NCI-H128 (cell line): ENCODE measurements around the gene UBASH3B.
"Not testable (repeated sequence)": the region's sequence is repeated elsewhere in the genome, so short reads cannot be mapped to it uniquely, and the experiment has no call there.

ENCODE experiments used
- DNase-seq: peaks from one replicate; lab custom pipeline; 2025; ENCODE audit not compliant: unreplicated experiment; lab: John Stamatoyannopoulos, UW

Gene UBASH3B

DNA sequence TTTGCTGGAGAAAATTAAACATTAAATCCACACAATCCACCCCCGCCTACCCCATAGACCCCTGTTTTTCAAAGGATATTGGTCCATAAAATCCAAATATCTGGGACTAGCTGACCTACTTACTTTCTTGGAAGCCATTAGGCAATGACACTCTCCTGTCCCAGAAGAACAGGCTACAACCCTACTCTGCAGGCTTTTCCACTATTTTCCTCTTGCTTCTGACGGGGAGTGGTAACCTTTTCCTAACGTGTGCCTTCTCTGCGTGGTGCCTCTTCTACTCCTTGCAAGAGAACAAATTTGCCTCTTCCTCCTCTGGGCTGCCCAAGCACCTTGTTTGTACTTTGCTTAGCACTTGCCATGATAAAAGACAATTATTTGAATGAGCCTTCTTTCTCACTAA lies 51.6 kb downstream of the UBASH3B start:
- DNase-seq = no peak

DNA sequence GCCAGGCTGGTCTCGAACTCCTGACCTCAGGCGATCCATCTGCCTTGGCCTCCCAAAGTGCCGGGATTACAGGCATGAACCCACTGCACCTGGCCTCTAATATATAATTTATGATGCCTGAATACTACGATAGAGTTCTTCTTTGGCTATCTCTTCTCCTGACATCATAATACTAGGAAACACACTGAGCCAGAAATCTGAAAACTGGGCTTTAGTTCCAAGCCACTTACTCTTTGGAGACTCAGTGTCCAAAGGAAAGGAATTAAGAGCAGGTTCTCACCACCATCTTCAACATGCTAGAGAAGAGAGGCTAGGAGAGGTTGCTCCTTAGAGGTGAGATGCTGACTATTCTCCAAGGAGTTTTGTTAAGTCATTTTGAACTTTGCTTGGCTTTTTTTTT lies 52.4 kb downstream of the UBASH3B start:
- DNase-seq = no peak

DNA sequence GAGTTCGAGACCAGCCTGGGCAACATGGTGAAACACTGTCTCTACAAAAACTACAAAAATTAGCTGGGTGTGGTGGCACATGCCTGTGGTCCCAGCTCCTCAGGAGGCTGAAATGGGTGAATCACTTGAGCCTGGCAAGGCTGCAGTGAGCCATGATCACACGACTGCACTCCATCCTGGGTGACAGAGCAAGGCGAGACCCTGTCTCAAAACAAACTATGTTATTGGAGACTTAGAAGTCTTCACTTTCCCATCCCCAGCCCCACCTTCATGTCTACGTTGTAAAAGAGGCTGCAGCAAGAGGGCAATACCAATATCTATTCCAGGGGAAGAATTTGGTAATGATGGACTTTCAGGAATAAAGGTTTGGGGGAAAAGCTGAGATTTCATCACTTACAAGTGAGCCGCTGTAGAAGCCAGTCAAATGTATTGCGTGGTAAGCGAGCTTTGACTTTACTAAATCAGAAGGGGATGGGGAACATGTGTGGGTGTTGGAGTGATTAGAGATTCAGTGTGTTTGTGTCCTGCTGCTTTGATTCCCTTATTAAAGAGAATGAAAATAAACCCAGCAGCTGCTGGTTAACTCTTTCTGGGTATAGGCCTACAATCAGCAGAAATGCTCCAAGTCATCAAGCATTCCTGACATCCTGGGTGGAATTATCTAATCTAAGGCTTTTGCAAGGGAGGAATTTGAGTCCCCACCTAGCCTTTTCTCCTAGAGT lies 53.7 kb downstream of the UBASH3B start:
- no peak for DNase-seq

DNA sequence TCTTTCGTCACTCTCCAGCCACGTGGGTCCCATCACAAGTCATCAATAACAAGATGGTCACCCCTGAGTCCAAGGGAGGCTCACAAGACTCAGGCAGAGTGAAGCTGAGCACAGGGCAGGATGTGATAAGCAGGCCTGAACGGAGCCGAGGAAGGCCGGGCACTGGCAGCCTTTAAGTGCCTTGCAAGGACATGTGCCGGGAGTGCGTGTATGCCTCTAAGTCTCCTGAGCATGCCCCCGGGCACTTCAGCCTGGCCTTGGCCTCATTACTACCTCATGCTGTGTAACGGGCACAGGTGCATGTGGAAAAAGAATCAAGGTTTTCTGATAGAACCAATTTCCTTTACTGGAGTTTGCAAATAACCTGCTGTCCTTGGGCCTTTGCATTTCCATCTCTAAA lies 55.8 kb downstream of the UBASH3B start:
- no peak for DNase-seq

DNA sequence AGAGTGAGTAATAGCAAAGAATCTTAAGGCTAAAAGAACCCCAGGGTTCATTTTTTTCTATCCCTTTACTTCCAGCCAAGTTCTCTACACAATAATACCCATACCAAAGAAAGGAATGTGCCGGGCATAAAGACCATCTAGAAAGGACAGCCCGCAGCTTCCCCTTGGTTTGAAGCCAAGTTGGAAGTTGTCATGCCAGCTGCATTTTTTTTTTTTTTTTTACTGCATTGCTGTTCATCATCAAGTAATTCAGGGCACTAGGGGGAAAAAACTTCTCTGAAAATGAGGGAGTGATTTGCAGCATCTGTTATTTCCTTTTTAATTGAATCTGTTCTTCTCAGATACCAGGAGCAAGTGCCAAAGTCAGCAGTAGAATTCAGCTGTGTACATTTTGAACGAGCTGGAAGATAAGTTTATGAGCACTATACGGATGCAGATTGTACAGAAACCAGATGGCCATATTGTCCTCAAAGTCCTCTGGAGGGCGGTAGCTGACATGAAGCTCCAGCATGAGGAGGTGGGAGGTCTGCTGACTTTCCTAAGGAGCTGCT lies 56.4 kb downstream of the UBASH3B start:
- DNase-seq = no peak

DNA sequence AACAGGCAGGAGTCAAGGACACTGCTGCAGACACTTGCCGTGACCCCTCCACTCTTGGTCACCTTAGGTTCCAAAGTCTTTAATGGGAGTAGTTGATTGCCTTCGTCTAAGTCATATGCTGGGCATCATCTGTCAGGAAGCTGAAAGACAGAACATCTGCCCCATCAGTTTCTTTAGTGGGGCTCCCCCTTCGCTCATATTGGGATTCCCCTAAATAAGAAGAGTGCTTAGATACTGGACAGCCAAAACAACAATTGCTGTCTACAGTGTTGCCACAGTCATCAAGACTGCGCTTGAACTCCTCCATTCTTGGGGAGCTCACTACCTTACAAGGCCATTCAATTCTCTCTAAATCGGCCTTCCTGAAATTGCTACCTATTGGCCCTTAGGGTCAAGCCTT lies 58.5 kb downstream of the UBASH3B start:
- DNase-seq = no peak

DNA sequence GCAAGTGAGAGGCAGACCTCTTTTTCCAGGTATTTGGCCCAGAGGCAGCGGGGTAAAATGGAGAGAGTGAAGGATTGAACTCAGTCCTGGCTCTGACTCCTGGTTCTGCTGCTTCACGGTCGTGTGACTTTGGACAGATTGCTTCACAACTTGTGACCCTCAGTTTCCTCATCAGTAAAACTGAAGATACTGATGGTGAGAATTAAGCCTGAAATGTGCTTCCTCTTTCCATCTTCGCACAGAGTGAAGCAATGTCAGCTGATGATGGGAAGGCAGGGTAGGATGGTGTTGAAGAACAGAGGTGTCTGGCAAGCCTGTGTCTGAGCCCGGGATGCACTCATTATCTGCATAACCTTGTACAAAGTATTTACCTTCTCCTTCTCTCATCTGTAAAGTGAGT lies 59.0 kb downstream of the UBASH3B start:
- DNase-seq = no peak

DNA sequence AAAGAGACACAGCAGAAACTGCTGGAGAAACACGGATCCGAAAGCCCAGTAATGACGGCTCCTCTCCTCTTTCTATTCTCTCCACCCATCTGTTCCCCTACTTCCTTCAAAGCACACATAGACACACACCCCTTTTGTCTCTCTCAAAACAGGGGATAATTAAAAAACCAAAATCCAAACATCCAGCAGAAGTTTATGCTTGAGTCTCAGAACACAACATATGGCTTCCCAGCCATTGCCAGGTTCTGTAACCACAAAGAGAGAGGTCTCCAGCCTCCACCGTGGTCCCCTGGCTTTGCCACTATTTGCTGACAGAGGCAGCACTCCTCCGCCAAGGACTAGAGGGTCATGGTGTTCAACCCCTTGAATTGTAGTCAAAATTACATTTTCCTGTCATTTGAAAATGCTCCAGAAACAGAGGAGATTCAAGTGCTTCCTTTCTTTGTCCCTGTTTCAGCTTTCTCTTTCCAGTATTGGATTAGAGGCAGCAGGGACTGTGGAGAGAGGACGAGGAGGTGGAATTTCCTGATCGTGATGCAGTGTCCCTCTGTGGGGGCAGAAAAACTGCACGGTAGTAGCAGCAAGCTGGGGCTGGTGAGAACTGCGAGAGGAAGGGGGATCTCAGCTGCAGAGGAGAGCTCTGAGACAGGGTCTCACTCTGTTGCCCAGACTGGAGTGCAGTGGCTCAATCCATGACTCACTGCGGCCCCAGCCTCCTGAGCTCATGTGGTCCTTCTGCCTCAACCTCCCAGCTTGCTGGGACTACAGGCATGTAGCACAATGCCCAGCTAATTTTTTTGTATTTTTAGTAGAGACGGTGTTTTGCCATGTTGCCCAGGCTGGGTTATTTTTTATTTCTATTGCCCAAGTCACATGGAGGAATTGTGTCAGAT lies 60.3 kb downstream of the UBASH3B start:
- no peak for DNase-seq

DNA sequence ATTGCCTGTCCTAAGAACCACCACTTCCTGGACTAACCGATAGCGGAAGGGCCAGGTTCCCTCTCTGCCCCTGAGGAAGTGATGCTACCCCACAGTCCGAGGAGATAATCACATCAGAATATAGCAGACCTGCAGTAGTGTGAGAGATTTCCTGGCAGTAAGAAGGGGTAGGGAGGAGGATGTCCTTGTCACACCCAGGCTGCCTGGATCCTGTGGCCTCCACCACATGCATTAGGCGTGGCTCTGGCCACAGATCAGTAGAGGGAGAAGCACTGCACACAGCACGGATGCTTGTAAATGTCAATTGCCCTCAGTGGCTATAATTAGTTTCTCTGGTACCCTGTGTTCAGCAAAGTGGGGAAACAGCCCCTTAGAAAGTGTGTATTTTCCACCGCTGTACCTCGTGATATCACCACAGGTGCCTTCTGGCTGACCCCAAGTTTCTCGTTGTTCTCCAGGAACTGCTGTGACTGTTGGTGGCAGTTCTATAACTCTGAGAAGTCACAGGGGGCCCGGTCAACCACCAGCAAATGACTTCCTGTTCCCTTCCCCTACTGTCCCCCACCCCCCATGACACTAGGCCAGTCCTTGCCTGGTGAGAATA lies 61.8 kb downstream of the UBASH3B start:
- DNase-seq = no peak

DNA sequence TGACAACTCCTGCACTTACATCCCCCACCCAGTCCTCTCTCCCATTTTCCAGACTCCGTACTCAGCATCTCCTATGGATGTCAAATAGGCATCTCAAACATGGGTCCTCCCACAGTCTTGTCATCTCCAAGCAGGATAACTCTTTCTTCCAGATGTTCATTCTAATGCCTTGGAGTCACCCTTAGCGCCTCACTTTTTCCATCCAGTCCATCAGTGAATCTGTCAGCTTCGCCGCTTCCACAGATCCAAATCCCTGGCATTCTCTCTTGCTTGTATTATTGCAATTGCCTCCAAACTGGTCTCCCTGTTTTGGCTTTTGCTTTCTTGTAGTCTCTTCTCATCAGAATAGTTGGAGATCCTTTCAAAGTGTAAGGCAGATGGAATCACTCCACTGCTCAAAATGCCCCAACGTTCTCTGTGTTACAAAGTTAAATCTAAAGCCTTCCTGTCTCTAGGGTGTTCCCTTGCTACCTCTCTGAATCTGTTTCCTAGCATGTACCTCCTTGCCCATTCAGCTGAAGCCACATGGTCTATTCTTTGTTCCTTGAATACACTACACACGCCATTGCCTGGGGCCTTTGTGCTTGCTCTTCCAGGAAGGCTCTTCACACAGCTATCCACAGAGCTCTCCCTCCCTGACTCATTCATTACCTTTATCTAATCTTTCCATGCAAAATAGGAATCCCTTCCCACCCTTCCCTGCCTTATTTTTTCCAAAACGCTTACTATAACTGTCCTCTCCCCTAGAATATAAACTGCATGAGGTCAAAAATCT lies 64.8 kb downstream of the UBASH3B start:
- DNase-seq = no peak

DNA sequence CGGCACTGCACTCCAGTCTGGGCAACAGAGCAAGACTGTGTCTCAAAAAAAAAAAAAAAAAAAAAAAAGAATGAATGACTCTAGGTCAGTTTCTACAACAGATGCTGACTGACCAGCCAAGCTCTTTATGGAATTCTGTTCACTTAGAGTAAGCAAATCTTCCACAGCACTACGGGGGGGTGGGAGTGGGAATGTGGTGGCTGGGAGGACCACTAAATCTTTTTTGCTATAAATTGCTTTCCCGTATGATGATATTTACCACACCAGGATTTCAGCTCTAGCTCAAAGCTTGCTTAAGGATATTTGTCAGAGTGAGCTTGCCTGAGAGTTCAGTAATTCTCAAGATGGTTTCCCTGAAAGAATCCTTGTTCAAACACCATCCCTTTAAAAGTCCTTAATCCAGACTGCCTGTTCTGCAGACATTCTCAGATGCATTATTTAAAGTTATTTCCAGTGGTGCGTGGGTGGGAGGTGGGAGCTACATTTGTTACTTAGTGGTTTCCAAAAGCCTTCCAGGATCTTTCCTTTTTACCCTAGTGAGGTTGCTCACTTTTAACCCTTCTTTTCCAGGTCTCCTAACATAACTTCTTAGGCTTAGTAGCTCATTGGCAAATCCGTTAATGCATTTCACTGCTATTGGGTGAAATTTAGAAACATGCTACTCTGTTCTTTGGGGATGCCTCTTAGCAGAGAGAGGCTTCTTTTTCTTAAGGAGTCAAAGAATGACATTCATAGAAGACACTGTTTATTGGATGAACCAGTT lies 65.9 kb downstream of the UBASH3B start:
- DNase-seq = no peak

DNA sequence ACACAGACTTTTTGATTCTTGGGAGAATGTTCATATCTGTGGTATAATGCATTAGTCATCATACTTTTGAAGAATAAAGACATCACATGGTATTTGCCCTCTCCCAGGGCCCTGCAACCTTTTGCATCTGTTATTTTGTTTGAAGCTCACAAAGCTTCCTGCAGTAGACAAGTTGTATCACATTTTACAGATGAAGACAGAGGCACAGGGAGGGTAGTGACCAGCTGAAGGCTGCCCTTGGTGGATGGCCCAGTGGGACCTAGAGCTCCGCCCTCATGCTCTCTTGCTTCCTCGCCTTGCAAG lies 66.4 kb downstream of the UBASH3B start:
- no peak for DNase-seq

DNA sequence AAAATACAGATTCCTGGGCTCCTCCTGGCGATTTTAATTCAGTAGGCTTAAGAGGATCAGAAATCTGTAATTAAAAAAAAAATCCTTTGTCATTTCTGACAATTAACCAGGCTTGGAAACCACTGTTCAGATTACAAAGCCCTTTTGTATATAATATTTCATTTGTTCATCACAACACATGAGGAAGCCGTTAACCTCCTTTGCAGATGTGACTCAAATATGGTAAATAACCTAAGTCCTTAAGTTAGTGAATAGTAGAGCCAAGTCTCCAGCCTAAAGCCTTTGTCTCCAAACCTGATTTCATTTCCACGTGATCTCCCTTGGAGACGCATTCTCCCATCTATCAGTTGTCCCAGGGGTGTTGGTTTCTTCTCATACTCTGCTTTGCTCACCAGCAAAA lies 67.6 kb downstream of the UBASH3B start:
- DNase-seq = no peak

DNA sequence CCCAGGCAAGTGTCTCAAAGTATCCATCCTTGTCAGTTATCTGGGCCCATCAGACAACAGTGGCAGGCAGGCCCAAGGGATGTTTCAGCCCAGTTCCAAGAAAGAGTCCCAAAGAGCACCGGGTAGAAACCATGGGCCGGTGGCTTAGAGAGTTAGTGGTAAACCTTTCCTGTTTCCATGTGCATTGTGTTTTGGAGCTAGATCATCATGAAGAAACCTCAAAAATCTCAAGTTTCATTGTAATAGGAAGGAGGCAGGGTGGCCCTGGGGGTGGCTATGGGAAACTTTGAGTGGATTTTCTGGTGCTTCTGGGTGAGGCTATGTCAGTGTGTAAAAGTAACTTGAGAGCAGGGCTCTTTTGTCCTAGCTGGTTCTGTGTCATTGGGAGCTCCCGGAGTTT lies 68.1 kb downstream of the UBASH3B start:
- DNase-seq = no peak

DNA sequence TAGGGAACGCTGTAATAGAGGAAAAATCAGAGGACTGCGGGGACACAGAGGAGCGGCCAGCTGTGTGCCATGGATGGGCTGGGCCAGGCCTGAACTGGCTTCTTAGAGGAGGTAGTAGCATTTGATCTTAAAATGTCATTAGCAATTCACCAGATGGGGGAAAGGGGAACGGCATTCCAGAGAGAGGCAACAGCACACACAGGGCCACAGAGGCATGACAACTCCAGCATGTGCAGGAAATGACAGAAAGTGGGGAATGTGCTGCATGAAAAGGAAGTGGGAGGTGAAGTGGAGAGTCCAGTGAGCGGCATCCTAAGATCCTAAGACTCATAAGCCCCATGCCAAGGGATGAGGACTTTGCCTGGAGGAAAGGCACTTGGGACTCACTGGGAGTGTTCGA lies 69.0 kb downstream of the UBASH3B start:
- no peak for DNase-seq

DNA sequence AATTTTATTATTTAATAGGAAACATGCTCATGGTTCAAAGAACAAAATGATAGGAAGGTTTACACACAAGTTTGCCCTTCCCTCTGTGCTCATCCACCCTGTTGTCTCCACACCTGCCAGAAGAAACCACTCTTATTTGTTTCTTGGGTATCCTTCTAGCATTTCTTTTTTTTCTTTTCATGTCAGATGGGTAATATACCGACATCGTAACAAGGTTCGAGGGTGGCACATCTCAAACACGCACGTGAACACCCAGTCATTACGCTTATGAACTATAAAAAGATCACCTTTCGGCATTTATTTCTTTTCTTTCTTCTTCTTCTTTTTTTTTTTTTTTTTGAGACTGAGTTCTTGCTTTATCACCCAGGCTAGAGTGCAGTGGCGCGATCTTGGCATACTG lies 70.5 kb downstream of the UBASH3B start:
- DNase-seq = no peak

DNA sequence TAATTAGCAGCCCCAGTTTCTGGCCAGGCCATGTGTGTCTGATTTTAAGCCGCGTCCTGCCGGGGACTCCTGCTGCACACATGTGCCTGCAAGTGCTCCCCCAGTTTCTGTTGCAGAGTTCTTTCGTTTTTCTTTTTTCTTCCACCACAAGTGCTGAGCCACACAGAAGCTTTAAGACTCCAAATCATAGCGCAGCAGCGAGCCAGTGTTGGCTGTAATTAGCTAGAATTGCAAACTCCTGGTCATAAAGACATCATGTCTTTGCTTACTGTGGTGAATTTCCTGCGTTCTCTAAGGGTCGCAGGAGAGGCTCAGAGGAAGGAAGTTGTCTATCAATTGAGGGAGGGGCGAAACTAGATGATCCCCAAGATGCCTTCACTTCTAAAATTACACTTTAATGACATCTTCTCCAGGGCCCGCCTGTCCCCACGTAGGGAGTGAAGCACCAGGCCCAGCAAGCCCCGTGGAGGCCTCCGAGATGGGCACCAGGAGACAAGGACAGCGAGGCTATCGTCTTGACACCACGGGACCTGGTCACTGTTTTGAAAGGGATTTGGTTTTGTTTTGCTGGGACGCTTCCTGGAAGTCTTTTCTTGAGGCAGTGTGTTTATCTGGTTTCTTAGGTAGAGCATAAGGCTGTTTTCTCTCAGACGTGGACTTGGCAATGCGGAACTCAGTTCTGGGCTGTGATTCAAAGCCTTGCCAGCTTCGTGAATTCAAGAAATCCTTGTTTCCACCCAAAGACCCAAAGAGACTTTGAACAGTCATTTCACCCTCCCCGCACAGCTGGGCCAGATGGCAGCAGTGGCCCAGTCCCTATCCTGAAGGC lies 71.8 kb downstream of the UBASH3B start:
- no peak for DNase-seq

DNA sequence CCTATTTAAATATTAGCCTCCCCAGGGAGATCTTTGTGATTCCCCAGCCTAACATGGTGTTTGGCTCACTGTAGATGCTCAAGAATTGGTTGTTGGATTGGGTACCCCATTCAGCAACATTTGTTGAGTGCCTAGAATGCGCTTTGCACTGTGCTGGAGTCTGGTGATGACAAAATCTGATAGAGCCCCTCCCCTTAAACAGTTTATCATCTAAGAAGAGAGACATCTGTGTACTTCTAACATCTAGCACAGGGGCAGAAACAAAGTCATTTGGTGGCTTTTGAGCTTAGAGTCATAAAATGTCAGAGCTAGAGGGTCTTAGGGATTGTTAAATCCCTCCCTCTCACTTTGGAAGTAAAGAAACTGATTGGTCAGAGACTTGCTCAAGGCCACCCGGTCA lies 73.0 kb downstream of the UBASH3B start:
- no peak for DNase-seq

DNA sequence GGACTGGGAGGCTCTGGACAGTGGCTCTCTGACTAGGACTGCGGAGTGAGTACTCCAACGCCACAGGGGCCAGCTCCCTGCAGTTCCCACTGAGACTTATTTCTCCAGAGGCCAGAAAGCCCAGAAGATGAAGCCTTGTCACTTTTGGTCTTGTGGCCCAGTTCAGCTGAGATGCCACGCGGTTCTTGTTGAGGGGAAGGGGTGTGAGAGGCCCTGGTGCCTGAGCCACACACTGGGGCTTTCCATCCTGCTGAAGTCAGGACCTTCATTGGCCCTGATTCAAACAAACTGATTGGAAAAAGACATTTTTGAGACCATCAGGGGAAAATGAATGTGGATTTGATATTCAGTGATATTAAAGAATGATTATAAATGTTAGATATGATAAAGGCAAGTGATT lies 73.6 kb downstream of the UBASH3B start:
- DNase-seq = no peak

DNA sequence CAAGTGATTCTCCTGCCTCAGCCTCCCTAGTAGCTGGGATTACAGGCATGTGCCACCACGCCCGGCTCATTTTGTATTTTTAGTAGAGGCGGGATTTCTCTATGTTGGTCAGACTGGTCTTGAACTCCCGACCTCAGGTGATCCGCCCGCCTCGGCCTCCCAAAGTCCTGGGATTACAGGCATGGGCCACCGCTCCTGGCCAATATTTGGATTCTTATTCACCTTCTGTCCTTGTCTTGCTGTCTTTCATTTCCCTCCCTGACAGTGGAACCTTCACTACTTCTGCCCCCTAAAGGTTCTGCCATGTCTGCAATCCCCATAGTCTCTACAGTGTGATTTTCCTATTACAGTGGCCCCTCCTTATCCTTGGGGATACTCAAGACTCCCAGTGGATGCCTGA lies 75.2 kb downstream of the UBASH3B start:
- not testable (repeated sequence) for DNase-seq
